Eye (tissue), 1 donor: ENCODE results near the gene NRXN3.
A peak's percentile ranks its signal among the peaks of the same experiment; 100 is the strongest.

Source experiments
- DNase-seq: peaks from one replicate; pipeline ENCODE4 v3.0.0-alpha.2; 2015

Gene NRXN3

GRCh38 chr14:78598046-78598920, 428.1 kb downstream of the NRXN3 start:
- DNase-seq = peak; percentile 89

- DNase-seq = no peak
These were observed 435.0 kb downstream of the NRXN3 start for GRCh38 chr14:78605025-78605762.

- no peak for DNase-seq
These were observed 435.8 kb downstream of the NRXN3 start for GRCh38 chr14:78605897-78606500.

- DNase-seq = no peak
These were observed 439.0 kb downstream of the NRXN3 start for GRCh38 chr14:78608998-78609787.

- no peak for DNase-seq
These were observed 440.8 kb downstream of the NRXN3 start for GRCh38 chr14:78610994-78611393.

- no peak for DNase-seq
These were observed 441.8 kb downstream of the NRXN3 start for GRCh38 chr14:78611796-78612571.

- peak; percentile 24 for DNase-seq
These were observed 442.5 kb downstream of the NRXN3 start for GRCh38 chr14:78612666-78613065.

GRCh38 chr14:78614593-78614992, 444.4 kb downstream of the NRXN3 start:
- DNase-seq = no peak

- DNase-seq = no peak
These were observed 447.6 kb downstream of the NRXN3 start for GRCh38 chr14:78617735-78618134.

GRCh38 chr14:78618368-78618767, 448.2 kb downstream of the NRXN3 start:
- DNase-seq = peak; percentile 42

GRCh38 chr14:78627114-78627513, 456.9 kb downstream of the NRXN3 start:
- no peak for DNase-seq

- no peak for DNase-seq
These were observed 461.4 kb downstream of the NRXN3 start for GRCh38 chr14:78631551-78631950.

GRCh38 chr14:78633752-78634151, 463.6 kb downstream of the NRXN3 start:
- DNase-seq = no peak

GRCh38 chr14:78637489-78637888, 467.3 kb downstream of the NRXN3 start:
- DNase-seq = no peak

- no peak for DNase-seq
These were observed 467.8 kb downstream of the NRXN3 start for GRCh38 chr14:78637908-78638475.

- no peak for DNase-seq
These were observed 468.8 kb downstream of the NRXN3 start for GRCh38 chr14:78638926-78639325.

- DNase-seq = no peak
These were observed 474.8 kb downstream of the NRXN3 start for GRCh38 chr14:78644824-78645559.

GRCh38 chr14:78652727-78653126, 482.6 kb downstream of the NRXN3 start:
- DNase-seq = no peak

- no peak for DNase-seq
These were observed 483.0 kb downstream of the NRXN3 start for GRCh38 chr14:78653173-78653572.

GRCh38 chr14:78657451-78657850, 487.3 kb downstream of the NRXN3 start:
- no peak for DNase-seq

- DNase-seq = no peak
These were observed 494.7 kb downstream of the NRXN3 start for GRCh38 chr14:78664841-78665240.
